HepG2 (cell line): Measurements from ENCODE around the gene GRAMD1A.

Experiments
- CTCF ChIP-seq: sonication (generic); formaldehyde crosslinking; IDR thresholded peaks from 2 replicates; pipeline ENCODE4 v1.5.0; 2020; ENCODE audit warnings: mild to moderate bottlenecking, missing genetic modification reagents, moderate library complexity
- DNMT1 ChIP-seq: sonication (generic); formaldehyde crosslinking; IDR thresholded peaks from 2 replicates; pipeline ENCODE4 v1.5.1; 2020; ENCODE audit warnings: mild to moderate bottlenecking, missing genetic modification reagents
- EZH2 ChIP-seq: conservative IDR thresholded peaks from 2 replicates; pipeline ENCODE4 v1.6.1; 2012; ENCODE audit warnings: mild to moderate bottlenecking, low read depth, low read length, moderate library complexity
- FOSL2 ChIP-seq: sonication (generic); formaldehyde crosslinking; IDR thresholded peaks from 2 replicates; pipeline ENCODE4 v1.4.0; 2020; ENCODE audit warnings: missing genetic modification reagents
- HCFC1 ChIP-seq: fragments of 150-350 bp; IDR thresholded peaks from 2 replicates; pipeline ENCODE4 v1.6.1; 2014; ENCODE audit warnings: low read depth, low read length
- HOXA7 ChIP-seq: sonication (generic); formaldehyde crosslinking; IDR thresholded peaks from 2 replicates; pipeline ENCODE4 v1.8.1; 2022; ENCODE audit warnings: mild to moderate bottlenecking, missing genetic modification reagents, moderate library complexity
- MYNN ChIP-seq: sonication (generic); formaldehyde crosslinking; IDR thresholded peaks from 2 replicates; pipeline ENCODE4 v1.4.0; 2020; ENCODE audit warnings: mild to moderate bottlenecking, low read depth, missing genetic modification reagents
- POGK ChIP-seq: sonication (generic); formaldehyde crosslinking; conservative IDR thresholded peaks from 2 replicates; pipeline ENCODE4 v1.8.0; 2022; ENCODE audit warnings: mild to moderate bottlenecking, moderate library complexity, missing genetic modification reagents
- POLR2AphosphoS5 ChIP-seq: IDR thresholded peaks from 2 replicates; pipeline ENCODE4 v1.6.1; 2012; ENCODE audit warnings: low read depth, low read length
- RCOR2 ChIP-seq: IDR thresholded peaks from 2 replicates; pipeline ENCODE4 v1.6.1; 2016; ENCODE audit warnings: missing biosample characterization, missing genetic modification reagents
- ZFP37 ChIP-seq: sonication (generic); formaldehyde crosslinking; IDR thresholded peaks from 2 replicates; pipeline ENCODE4 v1.4.0; 2020; ENCODE audit warnings: missing genetic modification reagents, borderline replicate concordance
- TF ChIP-seq, protein P1 (sequence below): sonication (generic); formaldehyde crosslinking; IDR thresholded peaks from 2 replicates; pipeline ENCODE4 v1.5.0; 2020; ENCODE audit warnings: missing genetic modification reagents
- TF ChIP-seq, protein P2 (sequence below): sonication (generic); formaldehyde crosslinking; conservative IDR thresholded peaks from 2 replicates; pipeline ENCODE4 v1.4.0; 2020; ENCODE audit warnings: missing genetic modification reagents

DNA sequence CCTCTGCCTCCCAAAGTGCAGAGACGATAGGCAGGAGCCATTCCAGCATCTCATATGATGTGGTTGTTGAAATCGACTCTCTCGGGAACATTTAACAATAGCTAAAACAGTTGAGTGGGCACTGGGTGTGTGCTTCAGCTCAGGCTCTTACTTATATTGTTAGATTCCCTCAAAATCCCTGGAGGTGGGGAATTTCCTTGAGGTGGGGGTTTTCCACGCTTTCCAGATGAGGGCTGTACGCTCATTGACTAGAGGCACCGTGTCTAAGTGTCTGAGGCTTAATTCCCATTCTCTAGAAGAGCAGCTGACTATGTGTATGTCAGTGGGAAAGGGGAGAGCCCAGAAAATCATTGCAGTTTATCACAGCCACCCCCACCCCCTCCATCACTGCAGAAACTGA is 10.8 kb upstream of the GRAMD1A start:
- TF ChIP-seq POLR2AphosphoS5 (no peak), FOSL2 (CRISPR knock-in tag) (no peak), RCOR2 (CRISPR knock-in tag) (no peak), DNMT1 (CRISPR knock-in tag) (no peak), CTCF (no peak), POGK (no peak), HCFC1 (no peak), HOXA7 (CRISPR knock-in tag) (no peak), ZFP37 (CRISPR knock-in tag) (no peak), MYNN (no peak), EZH2 (no peak)
- TF ChIP-seq, protein P1, sequence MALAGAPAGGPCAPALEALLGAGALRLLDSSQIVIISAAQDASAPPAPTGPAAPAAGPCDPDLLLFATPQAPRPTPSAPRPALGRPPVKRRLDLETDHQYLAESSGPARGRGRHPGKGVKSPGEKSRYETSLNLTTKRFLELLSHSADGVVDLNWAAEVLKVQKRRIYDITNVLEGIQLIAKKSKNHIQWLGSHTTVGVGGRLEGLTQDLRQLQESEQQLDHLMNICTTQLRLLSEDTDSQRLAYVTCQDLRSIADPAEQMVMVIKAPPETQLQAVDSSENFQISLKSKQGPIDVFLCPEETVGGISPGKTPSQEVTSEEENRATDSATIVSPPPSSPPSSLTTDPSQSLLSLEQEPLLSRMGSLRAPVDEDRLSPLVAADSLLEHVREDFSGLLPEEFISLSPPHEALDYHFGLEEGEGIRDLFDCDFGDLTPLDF (CRISPR knock-in tag), result no peak
- TF ChIP-seq, protein P2, sequence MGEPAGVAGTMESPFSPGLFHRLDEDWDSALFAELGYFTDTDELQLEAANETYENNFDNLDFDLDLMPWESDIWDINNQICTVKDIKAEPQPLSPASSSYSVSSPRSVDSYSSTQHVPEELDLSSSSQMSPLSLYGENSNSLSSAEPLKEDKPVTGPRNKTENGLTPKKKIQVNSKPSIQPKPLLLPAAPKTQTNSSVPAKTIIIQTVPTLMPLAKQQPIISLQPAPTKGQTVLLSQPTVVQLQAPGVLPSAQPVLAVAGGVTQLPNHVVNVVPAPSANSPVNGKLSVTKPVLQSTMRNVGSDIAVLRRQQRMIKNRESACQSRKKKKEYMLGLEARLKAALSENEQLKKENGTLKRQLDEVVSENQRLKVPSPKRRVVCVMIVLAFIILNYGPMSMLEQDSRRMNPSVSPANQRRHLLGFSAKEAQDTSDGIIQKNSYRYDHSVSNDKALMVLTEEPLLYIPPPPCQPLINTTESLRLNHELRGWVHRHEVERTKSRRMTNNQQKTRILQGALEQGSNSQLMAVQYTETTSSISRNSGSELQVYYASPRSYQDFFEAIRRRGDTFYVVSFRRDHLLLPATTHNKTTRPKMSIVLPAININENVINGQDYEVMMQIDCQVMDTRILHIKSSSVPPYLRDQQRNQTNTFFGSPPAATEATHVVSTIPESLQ, result no peak
